Neural crest cell (in vitro differentiated cells): ENCODE data around the gene FOXB2. TPM values are rescaled to one million over a fixed set of nuclear protein-coding genes. Genes with fewer than 3 reads are reported as not detected.

Experiments
- DNase-seq: peaks from one replicate; pipeline ENCODE4 v3.0.0; 2021; ENCODE audit warnings: low read depth, mixed read lengths, low spot score
- H3K27ac Mint-ChIP-seq: one replicate; pipeline ENCODE4 v1.8.0; 2021; ENCODE audit warnings: mild to moderate bottlenecking, mixed read lengths; ENCODE audit not compliant: unreplicated experiment
- H3K27me3 Mint-ChIP-seq: 2 replicates; pipeline ENCODE4 v1.8.0; 2021; ENCODE audit warnings: low read depth, mild to moderate bottlenecking, mixed read lengths
- H3K36me3 Mint-ChIP-seq: 2 replicates; pipeline ENCODE4 v1.8.0; 2021; ENCODE audit warnings: low read depth, mild to moderate bottlenecking, mixed read lengths
- H3K4me1 Mint-ChIP-seq: 2 replicates; pipeline ENCODE4 v1.8.0; 2021; ENCODE audit warnings: mixed read lengths
- H3K4me3 Mint-ChIP-seq: one replicate; pipeline ENCODE4 v1.8.0; 2021; ENCODE audit warnings: mild to moderate bottlenecking, mixed read lengths
- H3K9me3 Mint-ChIP-seq: 2 replicates; pipeline ENCODE4 v1.8.0; 2021; ENCODE audit warnings: mixed read lengths
- CTCF ChIP-seq: fragments of 200-600 bp; sonication (generic); conservative IDR thresholded peaks from 2 replicates; pipeline ENCODE4 v1.5.0; 2021; ENCODE audit warnings: antibody characterized with exemption, mild to moderate bottlenecking
- total RNA-seq: library from RNA; stranded (reverse); gene quantifications from 2 replicates; pipeline ENCODE4 v1.2.1, GENCODE V29; 2021

FOXB2 gene
- total RNA-seq, 1 donor from 2014 or later = not detected

GRCh38 chr9:76987594-76988200 lies 31.8 kb upstream of the FOXB2 start:
- Mint-ChIP-seq H3K4me1 (no peaks in the 10 kb centered on the region), H3K4me3 (no peak overlapping the region), H3K27ac (no peak overlapping the region), H3K27me3 (peaks cover 19% of the 10 kb centered on the region), H3K36me3 (no peaks in the 10 kb centered on the region), H3K9me3 (no peaks in the 10 kb centered on the region)
- TF ChIP-seq CTCF = peak; percentile 68
- peak; percentile 8 for DNase-seq

GRCh38 chr9:76988941-76989340 lies 30.5 kb upstream of the FOXB2 start:
- Mint-ChIP-seq H3K36me3 (no peaks in the 10 kb centered on the region), H3K4me1 (no peaks in the 10 kb centered on the region), H3K4me3 (no peak overlapping the region), H3K27me3 (peaks cover 22% of the 10 kb centered on the region), H3K9me3 (no peaks in the 10 kb centered on the region), H3K27ac (no peak overlapping the region)
- DNase-seq = no peak
- no peak for TF ChIP-seq CTCF

GRCh38 chr9:76989501-76989900 lies 30.0 kb upstream of the FOXB2 start:
- no peak overlapping the region for H3K27ac Mint-ChIP-seq
- H3K27me3 Mint-ChIP-seq = peaks cover 22% of the 10 kb centered on the region
- H3K4me3 Mint-ChIP-seq = no peak overlapping the region
- no peak for TF ChIP-seq CTCF
- no peaks in the 10 kb centered on the region for H3K4me1 Mint-ChIP-seq
- H3K36me3 Mint-ChIP-seq = no peaks in the 10 kb centered on the region
- H3K9me3 Mint-ChIP-seq = no peaks in the 10 kb centered on the region
- no peak for DNase-seq

- peak; percentile 50 for DNase-seq
- no peak overlapping the region for H3K27ac Mint-ChIP-seq
- H3K4me1 Mint-ChIP-seq = no peaks in the 10 kb centered on the region
- H3K27me3 Mint-ChIP-seq = peaks cover 3% of the 10 kb centered on the region
- no peak overlapping the region for H3K4me3 Mint-ChIP-seq
- no peaks in the 10 kb centered on the region for H3K9me3 Mint-ChIP-seq
- peak; percentile 63 for TF ChIP-seq CTCF
- no peaks in the 10 kb centered on the region for H3K36me3 Mint-ChIP-seq
Measured at GRCh38 chr9:76996700-76997099, 22.8 kb upstream of the FOXB2 start.

GRCh38 chr9:76999261-76999660 lies 20.2 kb upstream of the FOXB2 start:
- DNase-seq = no peak
- no peak overlapping the region for H3K27ac Mint-ChIP-seq
- H3K36me3 Mint-ChIP-seq = no peaks in the 10 kb centered on the region
- no peak overlapping the region for H3K4me3 Mint-ChIP-seq
- H3K4me1 Mint-ChIP-seq = no peaks in the 10 kb centered on the region
- peaks cover 6% of the 10 kb centered on the region for H3K27me3 Mint-ChIP-seq
- no peak for TF ChIP-seq CTCF
- peaks cover 2% of the 10 kb centered on the region for H3K9me3 Mint-ChIP-seq

GRCh38 chr9:77000330-77000729 lies 19.1 kb upstream of the FOXB2 start:
- no peak for TF ChIP-seq CTCF
- H3K27ac Mint-ChIP-seq = no peak overlapping the region
- H3K36me3 Mint-ChIP-seq = no peaks in the 10 kb centered on the region

More at GRCh38 chr9:77000330-77000729, 19.1 kb upstream of the FOXB2 start:
- peaks cover 2% of the 10 kb centered on the region for H3K9me3 Mint-ChIP-seq
- no peak overlapping the region for H3K4me3 Mint-ChIP-seq
- H3K4me1 Mint-ChIP-seq = no peaks in the 10 kb centered on the region
- H3K27me3 Mint-ChIP-seq = peaks cover 12% of the 10 kb centered on the region
- no peak for DNase-seq
